ENCODE results near the gene SMTNL2. TPM values are rescaled to one million over a fixed set of nuclear protein-coding genes. Genes with fewer than 3 reads are reported as not detected.
"Not testable (repeated sequence)": the region's sequence is repeated elsewhere in the genome, so short reads cannot be mapped to it uniquely, and the experiment has no call there.

SMTNL2 gene
- polyA plus RNA-seq, 6 donors from 2014 or later = not detected

DNA sequence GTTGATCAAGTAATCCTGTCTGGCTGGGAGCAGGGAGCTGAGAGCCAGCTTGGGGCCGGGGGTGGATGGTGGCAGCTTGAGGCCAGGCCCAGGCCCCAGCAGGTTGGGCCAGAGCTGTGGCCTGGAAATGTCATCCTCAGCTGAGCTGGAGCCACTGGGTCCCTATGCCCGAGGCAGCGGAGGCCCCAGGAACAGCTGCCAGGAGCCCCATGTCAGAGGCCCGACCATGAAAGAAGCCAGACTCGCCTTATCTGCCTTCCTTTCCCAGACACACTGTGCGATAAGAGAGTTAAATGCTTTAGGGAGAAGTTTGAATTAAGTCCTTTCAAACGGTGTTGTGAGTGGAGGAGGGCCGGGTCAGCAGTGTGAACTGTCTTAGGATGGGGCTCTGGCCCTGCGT is 3.5 kb downstream of the SMTNL2 start:
- no peak for DNase-seq
- Mint-ChIP-seq H3K4me3 (no peak overlapping the region), H3K4me1 (peaks cover 6 to 7% (median 7%) of the 10 kb centered on the region in 3 donors), H3K36me3 (no peaks in the 10 kb centered on the region), H3K27ac (no peak overlapping the region), H3K27me3 (peaks cover 16 to 79% (median 55%) of the 10 kb centered on the region in 3 donors), H3K9me3 (no peaks in the 10 kb centered on the region)
- no peak for ATAC-seq (ENCODE audit: low read depth in 2 of 2)

DNA sequence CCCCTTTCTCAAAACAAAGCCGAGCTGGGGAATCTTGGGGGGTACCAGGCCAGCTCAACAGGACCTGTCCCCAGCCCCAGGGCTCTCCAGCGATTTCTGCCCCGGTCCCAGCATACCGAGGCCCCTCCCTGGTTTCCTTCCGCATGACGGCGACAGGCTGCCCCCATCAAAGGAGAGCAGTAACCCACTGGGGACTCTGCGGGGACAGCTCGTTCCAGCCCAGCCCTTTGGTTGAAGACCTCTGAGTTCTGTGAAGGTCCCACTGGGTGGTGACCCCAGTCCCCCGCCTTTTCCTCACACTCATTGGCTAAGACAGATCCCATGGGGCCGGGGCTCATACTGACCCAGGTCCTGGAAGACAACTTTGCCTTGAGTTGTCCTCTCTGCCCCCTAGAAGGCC is 4.1 kb downstream of the SMTNL2 start:
- DNase-seq (no peak), ATAC-seq (ENCODE audit: low read depth in 2 of 2) (no peak)
- Mint-ChIP-seq H3K4me3 (no peak overlapping the region), H3K27ac (no peak overlapping the region), H3K36me3 (no peaks in the 10 kb centered on the region), H3K4me1 (peaks cover 6 to 7% (median 6%) of the 10 kb centered on the region in 3 donors), H3K9me3 (no peaks in the 10 kb centered on the region), H3K27me3 (peaks cover 11 to 75% (median 50%) of the 10 kb centered on the region in 3 donors)

DNA sequence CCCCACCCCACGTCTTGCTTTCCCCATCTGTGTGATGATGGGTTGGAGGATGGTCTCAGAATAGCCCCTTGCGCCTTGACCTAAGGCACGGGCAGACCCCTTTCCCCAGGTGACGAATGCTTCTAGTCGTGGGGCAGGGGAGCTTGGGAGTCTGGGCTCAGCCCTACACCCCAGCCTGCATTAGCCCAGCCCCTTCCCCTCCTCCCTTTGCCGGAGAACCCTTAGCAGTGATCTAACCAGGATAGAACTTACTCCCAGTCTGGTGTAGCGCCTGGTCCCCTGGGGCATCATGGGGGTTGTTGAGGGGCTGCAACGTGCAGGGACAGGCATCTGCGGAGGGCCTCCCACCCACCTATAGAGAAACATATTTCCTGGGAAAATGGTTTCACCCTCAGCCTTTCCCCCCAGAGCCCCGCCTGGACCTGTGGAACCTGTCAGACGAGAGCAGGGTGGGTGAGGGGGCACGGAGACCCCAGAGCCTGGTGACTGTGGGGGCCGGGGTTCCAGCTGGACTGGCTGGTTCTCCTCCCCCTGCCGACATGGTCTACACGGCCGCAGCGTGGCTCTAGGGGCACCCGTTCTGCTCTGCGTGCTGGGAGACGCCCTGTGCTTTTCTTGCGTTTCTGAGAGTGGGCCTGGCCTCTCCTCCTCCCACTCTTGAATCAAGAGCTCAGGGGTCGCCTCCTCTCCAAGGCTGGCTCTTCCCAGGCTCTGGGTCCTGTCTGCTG is 4.7 kb downstream of the SMTNL2 start:
- ATAC-seq (ENCODE audit: low read depth in 2 of 2) = no peak
- Mint-ChIP-seq H3K36me3 (no peaks in the 10 kb centered on the region), H3K4me3 (no peak overlapping the region), H3K27me3 (peaks cover 11 to 75% (median 50%) of the 10 kb centered on the region in 3 donors), H3K27ac (no peak overlapping the region), H3K9me3 (no peaks in the 10 kb centered on the region), H3K4me1 (peaks cover 0 to under 1% (median 0%) of the 10 kb centered on the region in 3 donors)
- DNase-seq = no peak

DNA sequence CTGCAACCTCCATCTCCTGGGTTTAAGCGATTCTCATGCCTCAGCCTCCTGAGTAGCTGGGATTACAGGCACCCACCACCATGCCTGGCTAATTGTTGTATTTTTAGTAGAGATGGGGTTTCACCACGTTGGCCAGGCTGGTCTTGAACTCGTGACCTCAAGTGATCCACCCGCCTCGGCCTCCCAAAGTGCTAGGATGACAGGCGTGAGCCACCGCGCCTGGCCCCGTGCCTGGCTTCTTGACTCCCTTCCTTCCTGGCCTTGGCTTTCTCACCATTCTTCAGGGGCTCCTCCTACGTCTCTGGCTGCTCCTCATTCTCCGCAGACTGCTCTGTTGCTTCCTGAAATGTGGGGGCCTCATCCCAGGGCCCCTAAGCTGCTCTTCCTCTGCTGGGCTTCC is 5.7 kb downstream of the SMTNL2 start:
- not testable (repeated sequence) for ATAC-seq (ENCODE audit: low read depth in 2 of 2); H3K4me3 Mint-ChIP-seq

DNA sequence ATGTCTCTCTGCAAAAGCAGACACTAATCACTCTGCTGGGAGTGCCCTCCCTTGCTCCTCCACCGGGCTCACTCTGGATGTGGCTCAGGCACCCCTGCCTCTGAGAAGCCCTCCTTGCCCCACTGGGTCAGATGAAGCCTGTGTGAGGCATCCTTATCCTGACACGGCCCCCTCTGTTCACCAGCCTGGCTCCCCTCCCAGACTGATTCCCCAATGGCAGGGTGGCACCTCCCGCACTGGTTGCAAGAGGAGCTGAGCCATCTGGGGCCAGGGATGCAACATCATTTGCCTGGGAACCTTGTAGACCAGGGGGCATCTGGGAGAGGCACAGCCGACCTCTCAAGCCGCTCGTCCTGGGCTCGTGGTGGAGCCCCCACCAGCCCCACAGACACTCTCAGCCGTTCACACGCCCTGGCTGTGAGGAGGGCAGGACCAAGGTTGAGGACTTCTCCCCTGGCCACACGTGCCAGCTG is 6.7 kb downstream of the SMTNL2 start:
- no peak for DNase-seq
- Mint-ChIP-seq H3K4me3 (no peak overlapping the region), H3K27ac (no peak overlapping the region), H3K36me3 (no peaks in the 10 kb centered on the region), H3K4me1 (peaks cover 4 to 6% (median 6%) of the 10 kb centered on the region in 3 donors), H3K9me3 (no peaks in the 10 kb centered on the region), H3K27me3 (peaks cover 10 to 72% (median 48%) of the 10 kb centered on the region in 3 donors)
- ATAC-seq (ENCODE audit: low read depth in 2 of 2) = no peak

More for the DNA sequence above, 5.7 kb downstream of the SMTNL2 start:
- H3K27me3 Mint-ChIP-seq = peaks cover 11 to 76% (median 51%) of the 10 kb centered on the region in 3 donors
- not testable (repeated sequence) for H3K9me3 Mint-ChIP-seq, H3K36me3 Mint-ChIP-seq, DNase-seq, H3K4me1 Mint-ChIP-seq, H3K27ac Mint-ChIP-seq

DNA sequence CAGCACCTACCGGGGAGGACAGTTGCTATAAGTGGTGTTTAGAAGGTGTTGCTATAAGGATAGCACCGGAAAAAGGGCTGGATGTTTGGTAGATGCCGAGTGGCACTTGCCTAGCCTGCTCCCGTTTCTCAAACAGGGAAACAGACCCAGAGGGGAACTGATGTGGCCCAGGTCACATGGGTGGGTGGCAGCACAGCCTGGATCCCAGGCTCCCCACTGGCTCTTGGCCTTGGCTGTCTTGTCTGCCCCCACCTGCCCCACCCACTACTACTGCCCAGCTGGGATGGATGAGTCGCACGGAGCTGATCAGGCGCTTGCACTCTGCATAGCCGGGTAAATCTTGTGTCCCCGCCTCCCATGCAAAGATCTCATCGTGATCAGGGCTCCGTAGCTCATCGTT is 7.2 kb downstream of the SMTNL2 start:
- H3K27ac Mint-ChIP-seq = no peak overlapping the region
- H3K4me3 Mint-ChIP-seq = no peak overlapping the region
- no peaks in the 10 kb centered on the region for H3K36me3 Mint-ChIP-seq
- peaks cover 4 to 6% (median 6%) of the 10 kb centered on the region in 3 donors for H3K4me1 Mint-ChIP-seq
- H3K9me3 Mint-ChIP-seq = no peaks in the 10 kb centered on the region
- ATAC-seq (ENCODE audit: low read depth in 2 of 2) (no peak), DNase-seq (no peak)
- H3K27me3 Mint-ChIP-seq = peaks cover 5 to 67% (median 43%) of the 10 kb centered on the region in 3 donors

DNA sequence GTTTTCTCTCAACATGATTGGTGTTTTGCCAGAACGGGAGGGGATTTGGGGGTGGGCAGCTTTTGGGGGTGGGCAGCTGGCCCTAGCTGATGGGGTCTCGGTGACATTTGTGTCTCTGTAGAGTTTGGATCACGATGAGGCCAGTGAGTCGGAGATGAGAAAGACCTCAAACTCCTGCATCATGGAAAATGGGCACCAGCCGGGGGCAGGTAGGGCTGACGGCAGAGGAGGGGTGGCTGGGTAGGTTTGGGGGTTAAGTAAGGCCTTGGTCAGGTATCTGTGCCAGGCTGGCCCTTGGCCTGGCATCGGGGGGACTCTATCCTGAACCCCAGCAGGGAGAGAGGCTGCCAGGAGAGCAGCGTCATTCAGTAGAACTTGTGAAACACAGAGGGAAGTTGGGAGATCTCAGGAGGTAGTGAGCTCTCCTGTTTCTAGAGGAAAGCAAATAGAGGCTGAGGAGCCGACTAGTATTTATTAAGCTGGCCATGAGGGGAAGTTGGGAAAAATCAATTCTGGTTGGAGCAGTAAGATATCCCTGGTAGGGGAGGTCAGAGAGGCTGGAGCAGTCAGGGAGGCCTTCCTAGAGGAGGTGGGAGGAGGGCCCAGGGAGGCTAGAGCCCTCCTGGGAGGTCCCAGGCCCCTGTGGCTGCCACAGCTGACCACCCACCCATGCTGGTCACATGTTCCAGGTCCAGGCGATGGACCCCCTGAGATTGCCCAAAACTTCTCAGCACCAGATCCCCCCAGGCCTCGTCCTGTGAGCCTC is 8.1 kb downstream of the SMTNL2 start:
- Mint-ChIP-seq H3K4me1 (peaks cover 4 to 6% (median 6%) of the 10 kb centered on the region in 3 donors), H3K27me3 (peaks cover 5 to 66% (median 41%) of the 10 kb centered on the region in 3 donors), H3K27ac (peak overlapping the region in 1 of 6 donors; percentile 56)

DNA sequence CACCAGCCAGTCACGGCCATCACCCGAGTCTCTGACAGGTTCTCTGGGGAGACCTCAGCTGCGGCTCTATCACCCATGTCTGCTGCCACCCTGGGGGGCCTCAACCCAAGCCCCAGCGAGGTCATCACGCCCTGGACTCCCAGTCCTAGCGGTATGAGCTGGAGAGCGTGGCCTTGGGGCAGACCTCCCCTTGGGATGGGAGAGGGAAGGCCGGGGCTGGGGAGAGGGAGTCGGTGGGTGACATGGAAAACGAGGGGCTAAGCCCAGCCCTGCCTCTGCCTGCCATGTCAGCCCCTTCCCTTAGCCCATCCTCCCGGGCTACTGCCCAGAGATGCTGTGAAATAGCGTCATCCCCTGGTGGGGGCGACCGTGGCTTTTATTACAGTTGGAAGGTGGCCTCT is 8.7 kb downstream of the SMTNL2 start:
- Mint-ChIP-seq H3K27me3 (peaks cover 5 to 67% (median 47%) of the 10 kb centered on the region in 3 donors), H3K4me3 (no peak overlapping the region), H3K27ac (no peak overlapping the region), H3K4me1 (peaks cover 4 to 6% (median 6%) of the 10 kb centered on the region in 3 donors), H3K9me3 (no peaks in the 10 kb centered on the region), H3K36me3 (no peaks in the 10 kb centered on the region)
- ATAC-seq (ENCODE audit: low read depth in 2 of 2) (no peak), DNase-seq (no peak)

More for the DNA sequence above, 8.1 kb downstream of the SMTNL2 start:
- H3K4me3 Mint-ChIP-seq = no peak overlapping the region
- H3K36me3 Mint-ChIP-seq = no peaks in the 10 kb centered on the region
- DNase-seq = no peak
- ATAC-seq (ENCODE audit: low read depth in 2 of 2) = no peak
- H3K9me3 Mint-ChIP-seq = no peaks in the 10 kb centered on the region

DNA sequence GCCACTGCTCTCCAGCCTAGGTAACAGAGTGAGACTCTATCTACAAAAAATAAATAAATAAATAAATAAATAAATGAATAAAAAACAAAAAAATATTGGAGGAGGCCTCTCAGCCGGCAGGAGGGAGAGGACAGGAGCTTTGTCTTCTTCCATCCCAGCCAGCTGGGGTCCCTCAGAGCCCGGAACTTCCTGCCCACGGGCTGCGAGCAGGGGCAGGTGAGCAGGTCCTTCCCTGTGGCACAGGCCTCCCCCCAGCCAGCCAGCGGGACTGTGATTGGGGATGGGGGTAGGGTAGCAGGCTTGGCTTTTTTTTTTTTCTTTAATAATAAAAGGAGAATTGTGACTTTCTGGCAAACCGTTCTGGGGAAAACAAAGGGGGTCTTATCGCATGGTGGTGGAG is 10.1 kb downstream of the SMTNL2 start:
- Mint-ChIP-seq H3K36me3 (no peaks in the 10 kb centered on the region), H3K4me1 (peaks cover 4 to 6% (median 6%) of the 10 kb centered on the region in 3 donors), H3K27ac (no peak overlapping the region), H3K27me3 (peaks cover 5 to 61% (median 53%) of the 10 kb centered on the region in 3 donors), H3K4me3 (peak overlapping the region in 1 of 8 donors; percentile 35), H3K9me3 (no peaks in the 10 kb centered on the region)
- ATAC-seq (ENCODE audit: low read depth in 2 of 2) (no peak), DNase-seq (no peak)

DNA sequence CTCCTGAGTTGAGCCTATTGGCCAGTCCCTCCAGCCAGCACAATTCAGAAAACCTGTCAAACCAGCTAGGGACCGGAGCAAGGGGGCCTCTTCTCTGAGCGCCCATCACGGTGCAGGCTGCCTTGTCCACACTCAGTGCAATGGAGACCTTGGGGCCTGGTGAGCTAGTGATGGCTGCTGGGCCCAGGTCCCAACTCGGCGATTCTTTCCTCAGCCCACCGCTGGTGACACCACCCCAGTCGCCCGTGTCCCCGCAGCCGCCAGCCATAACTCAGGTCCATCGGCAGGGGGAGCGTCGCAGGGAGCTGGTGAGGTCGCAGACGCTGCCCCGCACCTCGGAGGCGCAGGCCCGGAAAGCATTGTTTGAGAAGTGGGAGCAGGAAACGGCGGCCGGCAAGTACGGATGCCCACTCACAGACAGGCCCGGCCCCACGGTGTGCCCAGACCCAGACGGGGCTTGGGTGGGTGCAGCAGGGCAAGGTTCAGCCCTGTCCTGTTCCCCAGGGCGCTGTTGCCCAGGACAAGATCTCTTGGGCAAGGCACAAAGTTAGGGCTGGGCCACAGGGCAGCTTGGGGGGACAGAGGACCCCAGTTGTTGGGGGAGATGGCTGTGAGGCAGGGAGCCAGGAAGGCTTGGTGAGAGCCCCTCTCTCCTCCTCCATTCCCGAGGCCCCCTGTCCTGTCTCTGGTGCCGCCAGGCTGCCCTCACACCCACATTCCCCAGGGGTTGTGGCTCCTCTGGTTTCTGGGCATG is 10.8 kb downstream of the SMTNL2 start:
- ATAC-seq (ENCODE audit: low read depth in 2 of 2) (peak; percentile 59 to 67), DNase-seq (no peak)
- Mint-ChIP-seq H3K27me3 (peaks cover 5 to 62% (median 56%) of the 10 kb centered on the region in 3 donors), H3K9me3 (no peaks in the 10 kb centered on the region), H3K36me3 (no peaks in the 10 kb centered on the region), H3K4me3 (peak overlapping the region in 1 of 8 donors; percentile 55), H3K4me1 (peaks cover 4 to 6% (median 6%) of the 10 kb centered on the region in 3 donors), H3K27ac (no peak overlapping the region)

DNA sequence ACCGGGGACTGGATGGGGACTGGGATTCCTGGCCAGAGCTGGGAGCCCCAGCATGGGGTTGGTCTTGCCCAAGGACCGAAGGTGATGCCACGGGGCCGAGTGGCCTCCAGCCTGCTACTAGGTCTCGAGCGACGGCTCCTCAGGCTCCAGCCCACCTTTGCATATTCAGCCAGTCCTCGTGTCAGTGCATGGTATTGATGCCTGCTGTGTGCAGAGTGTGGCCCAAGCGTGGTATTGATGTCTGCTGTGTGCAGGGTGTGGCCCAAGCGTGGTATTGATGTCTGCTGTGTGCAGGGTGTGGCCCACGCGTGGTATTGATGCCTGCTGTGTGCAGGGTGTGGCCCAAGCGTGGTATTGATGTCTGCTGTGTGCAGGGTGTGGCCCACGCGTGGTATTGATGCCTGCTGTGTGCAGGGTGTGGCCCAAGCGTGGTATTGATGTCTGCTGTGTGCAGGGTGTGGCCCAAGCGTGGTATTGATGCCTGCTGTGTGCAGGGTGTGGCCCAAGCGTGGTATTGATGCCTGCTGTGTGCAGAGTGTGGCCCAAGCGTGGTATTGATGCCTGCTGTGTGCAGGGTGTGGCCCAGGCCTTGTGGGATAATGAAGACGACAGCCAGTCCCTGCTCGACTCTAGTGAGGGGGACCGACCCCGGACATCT is 11.5 kb downstream of the SMTNL2 start:
- H3K9me3 Mint-ChIP-seq; H3K27ac Mint-ChIP-seq; DNase-seq; H3K4me3 Mint-ChIP-seq; ATAC-seq (ENCODE audit: low read depth in 2 of 2); H3K36me3 Mint-ChIP-seq; H3K4me1 Mint-ChIP-seq: not testable (repeated sequence)
- H3K27me3 Mint-ChIP-seq = peaks cover 5 to 58% (median 50%) of the 10 kb centered on the region in 3 donors

DNA sequence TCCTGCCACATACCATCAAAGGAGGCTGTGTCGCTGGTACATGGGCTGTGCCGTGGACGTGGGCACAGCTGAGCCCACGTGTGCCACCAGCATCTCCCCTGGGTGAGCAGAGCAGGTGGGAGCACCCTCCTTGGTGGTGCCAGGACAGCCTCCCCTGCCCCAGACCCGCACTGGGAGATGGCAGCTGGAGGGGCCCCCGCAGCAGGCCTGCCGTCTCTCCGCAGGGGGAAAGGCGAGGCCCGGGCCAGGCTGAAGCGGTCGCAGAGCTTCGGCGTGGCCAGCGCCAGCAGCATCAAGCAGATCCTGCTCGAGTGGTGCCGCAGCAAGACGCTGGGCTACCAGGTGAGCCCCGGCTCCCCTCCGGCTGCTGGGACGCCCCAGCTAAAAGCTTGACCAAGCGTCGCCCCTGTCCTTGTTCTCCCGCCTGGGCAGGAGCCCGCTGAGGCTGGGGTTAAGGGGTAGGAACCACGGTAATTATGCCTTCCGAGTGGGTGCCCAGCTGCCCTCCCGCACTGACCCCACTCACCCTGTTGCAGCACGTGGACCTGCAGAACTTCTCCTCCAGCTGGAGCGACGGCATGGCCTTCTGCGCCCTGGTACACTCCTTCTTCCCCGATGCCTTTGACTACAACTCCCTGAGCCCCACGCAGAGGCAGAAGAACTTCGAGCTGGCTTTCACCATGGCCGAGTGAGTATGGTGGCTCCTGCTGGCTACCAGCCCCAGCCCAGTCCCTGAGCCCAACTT is 12.5 kb downstream of the SMTNL2 start:
- H3K9me3 Mint-ChIP-seq = no peaks in the 10 kb centered on the region
- no peaks in the 10 kb centered on the region for H3K36me3 Mint-ChIP-seq
- H3K4me3 Mint-ChIP-seq = no peak overlapping the region
- H3K27me3 Mint-ChIP-seq = peaks cover 5 to 54% (median 48%) of the 10 kb centered on the region in 3 donors
- no peak overlapping the region for H3K27ac Mint-ChIP-seq
- peaks cover 4 to 6% (median 6%) of the 10 kb centered on the region in 3 donors for H3K4me1 Mint-ChIP-seq
- no peak for ATAC-seq (ENCODE audit: low read depth in 2 of 2)
- no peak for DNase-seq

Measured in naive B cell (primary cell).